GM15510 (cell line): ENCODE measurements around the gene COMMD3.

ENCODE experiments used
- POLR2A ChIP-seq: IDR thresholded peaks from 3 replicates; pipeline ENCODE4 v1.6.1; 2011; ENCODE audit warnings: borderline replicate concordance; ENCODE audit not compliant: insufficient read length; ENCODE audit errors: extremely low read depth

The COMMD3 gene

DNA sequence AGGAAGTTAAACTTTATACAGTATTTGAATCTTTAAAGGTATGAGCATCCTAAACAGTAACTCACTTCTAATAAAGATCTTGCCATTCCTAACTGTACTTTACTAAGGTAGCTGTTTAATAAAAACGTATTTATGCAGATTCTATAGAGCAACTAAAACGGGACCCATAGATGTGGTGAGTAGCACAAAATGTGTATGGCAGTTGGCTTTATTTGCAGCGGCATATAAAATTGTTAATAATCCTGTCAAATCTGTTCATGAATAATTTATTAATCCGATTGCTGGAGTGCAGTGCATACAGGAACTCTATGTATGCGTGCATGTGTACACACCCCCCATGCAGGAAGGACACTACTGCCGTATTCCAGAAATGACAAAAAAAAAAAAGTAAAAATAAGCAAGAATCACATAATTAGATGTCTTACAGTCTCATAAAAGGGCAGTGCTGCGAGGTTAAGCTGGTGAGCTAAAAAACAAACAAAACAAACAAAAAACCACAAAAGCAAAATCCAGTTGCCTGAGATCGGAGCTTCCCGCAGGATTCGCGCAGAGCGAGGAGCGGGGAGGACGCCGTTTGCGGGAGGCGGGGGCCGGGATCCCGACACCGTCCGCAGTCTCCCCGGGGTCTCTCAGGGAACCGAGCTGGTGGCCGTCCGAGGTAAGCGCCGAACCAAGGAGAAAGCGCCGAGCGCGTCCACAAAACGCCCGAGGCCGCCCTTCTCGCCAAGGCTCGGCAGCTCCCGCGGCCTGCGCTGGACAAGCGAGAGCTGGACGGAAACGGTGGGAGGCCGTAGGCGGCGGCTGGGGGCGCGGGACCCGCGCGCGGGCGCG is 518 bp upstream of the COMMD3 start:
- TF ChIP-seq POLR2A, result no peak

DNA sequence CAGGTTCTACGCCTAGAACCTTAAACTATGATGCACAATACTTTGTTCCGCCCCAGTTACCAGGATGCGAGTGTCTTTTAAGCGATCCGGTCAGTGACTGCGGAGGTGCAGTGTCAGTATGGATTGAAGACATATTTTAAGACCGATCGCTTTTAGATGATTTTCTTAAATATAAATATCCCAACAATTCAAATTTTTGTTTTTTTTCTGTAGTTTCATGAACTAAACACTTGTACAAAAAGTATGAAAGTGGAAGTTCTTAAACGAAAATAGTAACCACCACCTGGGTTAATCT is 835 bp downstream of the COMMD3 start:
- TF ChIP-seq POLR2A, result no peak

DNA sequence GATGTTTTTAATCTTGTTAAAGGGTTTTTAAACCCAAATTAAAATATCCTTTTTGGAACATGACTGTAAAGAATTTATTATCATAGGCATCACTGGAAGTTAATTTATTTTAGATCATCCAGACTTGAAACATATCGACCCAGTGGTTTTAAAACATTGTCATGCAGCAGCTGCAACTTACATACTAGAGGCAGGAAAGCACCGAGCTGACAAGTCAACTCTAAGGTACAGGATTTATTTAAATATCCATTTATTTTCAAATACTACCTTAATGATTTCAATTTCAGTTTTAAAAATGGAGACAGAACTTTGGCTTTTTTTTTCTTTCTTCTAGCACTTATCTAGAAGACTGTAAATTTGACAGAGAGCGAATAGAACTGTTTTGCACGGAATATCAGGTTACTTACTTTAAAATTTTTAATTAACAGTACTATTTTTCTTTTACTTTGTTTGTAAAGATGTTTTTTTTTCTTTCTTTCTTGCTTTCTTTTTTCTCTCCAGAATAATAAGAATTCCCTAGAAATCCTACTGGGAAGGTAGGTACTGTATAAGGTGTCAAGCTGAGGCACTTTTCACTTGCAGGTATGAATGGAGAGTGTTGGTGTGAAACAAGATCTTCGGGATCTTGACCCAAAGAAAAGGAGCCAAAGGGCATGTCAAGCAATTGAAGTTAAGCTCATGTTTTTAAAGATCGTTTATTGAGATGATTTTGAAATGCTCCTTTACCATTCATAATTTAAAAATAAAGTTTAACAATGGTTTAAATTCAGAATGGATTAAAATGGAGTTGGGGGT is 1.8 kb downstream of the COMMD3 start:
- no peak for TF ChIP-seq POLR2A

DNA sequence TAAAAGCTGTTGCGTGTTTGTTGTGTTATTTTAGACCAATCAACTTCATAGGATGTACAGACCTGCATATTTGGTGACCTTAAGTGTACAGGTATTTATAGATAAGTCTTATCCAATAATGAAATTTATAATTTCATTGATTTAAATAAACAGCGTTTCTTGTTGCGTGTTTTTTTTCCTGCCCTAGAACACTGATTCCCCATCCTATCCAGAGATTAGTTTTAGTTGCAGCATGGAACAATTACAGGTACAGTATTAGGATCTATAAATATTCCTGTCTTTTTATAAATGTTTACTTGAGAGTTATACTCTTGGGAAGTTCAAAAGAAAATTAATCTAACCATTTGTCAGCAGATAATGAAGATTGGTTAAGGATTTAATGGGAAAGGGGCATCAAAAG is 2.6 kb downstream of the COMMD3 start:
- TF ChIP-seq POLR2A, result no peak

DNA sequence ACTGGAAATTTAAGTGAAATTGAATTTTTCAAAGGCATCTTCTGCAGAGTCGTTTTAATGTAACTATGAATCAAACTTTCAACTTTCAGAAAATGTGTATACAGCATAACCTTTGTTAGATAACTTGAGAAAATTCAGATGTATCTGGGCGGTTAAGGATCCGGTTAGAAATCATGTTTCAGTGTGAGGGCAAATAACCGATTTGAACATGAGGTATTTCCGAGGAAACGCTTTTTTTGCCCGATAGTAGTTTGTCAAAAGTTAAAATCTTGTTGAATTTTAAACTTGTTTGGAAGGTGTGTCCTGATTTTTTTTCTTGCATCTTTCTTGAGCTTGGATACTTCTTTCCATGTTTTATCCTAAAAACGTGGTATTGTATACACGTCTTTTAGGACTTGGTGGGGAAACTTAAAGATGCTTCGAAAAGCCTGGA is 3.4 kb downstream of the COMMD3 start:
- TF ChIP-seq POLR2A, result no peak

DNA sequence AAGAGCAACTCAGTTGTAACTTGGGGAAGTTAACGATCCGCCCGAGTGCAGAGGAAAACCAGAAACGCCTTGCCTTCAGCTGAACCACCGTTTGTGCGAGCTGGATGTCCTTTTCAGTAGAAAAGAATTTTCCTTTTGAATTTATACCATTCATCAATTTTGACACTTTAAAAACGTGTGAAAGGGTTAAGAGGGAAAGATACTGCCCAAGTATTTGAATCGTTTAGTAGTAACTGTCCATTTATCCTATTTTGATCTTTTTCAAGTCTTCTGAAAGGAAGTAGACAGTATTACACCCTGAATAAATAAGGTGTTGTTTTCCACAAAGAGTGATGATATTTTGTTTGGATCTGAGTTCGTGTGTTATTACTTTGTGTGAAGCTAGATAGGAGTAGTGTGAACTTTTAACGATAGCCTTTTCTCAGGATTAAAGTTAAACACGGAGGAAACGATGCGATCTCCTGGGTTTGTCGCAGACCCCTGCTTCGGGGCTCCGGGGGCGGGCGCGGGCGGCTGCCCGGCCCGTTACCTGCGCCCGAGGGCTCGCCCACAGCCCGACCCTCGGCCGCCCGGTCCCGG is 3.9 kb downstream of the COMMD3 start:
- TF ChIP-seq POLR2A, result no peak

DNA sequence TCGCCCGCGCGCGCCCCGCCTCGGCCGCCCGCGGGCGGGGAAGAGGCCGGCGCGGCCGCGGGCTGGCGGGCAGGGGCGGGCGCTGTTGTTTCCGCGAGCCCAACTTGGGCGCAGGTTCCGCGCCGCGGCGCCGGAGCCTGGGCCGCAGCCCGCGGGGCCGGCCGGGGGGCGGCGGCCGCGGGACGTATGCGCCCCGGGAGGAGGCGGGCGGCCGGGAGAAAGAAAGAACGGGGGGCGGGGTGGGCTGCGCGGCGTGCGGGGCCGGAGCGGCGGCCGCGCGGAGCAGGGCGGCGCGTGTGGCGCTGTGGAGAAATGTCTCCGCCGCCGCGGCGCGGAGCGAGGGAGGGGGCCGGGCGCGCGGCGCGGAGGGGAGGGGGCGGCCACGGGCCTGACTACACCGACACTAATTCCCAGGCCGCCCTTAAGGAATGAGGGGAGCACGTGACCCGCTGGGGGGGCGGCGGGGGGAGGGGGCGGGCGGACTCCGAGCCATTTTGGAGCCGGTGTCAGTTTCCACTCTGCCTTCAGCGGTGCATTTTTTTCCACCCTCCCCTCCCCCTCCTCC is 4.5 kb downstream of the COMMD3 start, which contains the start of gene BMI1:
TSS of gene BMI1 (plus strand) at position 509 of the 565 bp plus-strand sequence. CDS start 5,351 bp downstream, outside the sequence.
- no peak for TF ChIP-seq POLR2A

DNA sequence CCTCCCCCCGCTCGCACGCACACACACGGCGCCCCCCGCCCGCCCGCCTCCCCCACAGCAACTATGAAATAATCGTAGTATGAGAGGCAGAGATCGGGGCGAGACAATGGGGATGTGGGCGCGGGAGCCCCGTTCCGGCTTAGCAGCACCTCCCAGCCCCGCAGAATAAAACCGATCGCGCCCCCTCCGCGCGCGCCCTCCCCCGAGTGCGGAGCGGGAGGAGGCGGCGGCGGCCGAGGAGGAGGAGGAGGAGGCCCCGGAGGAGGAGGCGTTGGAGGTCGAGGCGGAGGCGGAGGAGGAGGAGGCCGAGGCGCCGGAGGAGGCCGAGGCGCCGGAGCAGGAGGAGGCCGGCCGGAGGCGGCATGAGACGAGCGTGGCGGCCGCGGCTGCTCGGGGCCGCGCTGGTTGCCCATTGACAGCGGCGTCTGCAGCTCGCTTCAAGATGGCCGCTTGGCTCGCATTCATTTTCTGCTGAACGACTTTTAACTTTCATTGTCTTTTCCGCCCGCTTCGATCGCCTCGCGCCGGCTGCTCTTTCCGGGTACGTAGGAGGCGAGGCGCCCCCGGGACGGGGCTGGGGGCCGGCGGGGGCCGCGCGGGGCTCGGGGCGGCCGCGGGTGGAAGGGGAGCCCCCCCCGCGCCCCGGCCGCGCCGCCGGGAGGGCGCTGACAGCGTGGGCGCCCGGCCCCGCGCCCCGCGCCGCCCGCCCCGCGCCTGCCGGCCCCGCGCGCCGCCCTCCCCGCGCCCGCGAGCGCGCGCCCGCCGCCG is 5.2 kb downstream of the COMMD3 start:
- peak; percentile 58 for TF ChIP-seq POLR2A

DNA sequence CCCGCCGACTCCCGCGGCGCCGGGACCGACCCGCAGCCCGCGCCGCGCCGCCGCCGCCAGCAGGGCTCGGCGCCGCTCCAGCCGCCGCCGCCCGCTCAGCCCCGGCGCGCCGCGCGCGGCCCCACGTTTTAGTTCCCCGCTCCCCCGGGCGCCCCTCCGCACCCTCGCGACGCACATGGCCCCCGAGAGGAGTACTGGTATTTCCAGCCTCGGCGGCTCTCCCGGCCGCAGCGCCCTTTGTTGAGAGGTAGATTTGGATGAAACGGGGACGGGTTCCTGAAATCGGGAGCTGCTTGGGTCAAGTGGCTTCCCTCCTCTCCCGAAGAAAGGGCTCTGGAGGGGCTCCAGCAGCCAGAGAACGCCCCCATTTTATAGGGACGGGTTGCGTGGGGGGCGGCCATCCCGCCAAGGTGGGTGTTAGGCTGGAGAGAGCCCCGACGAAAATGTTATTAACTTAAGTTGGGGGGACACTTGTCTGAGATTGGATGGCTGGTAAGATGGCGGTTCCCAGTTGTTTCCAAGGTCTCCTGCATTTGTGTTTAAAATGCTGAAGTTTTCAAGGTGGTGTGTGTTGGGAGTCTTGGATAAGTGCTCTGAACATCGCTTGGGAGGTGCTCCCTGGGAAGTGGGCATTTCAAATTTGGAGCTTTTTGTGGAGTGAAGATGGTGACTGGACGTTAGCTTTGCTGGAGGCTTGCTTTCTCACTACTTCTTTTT is 5.9 kb downstream of the COMMD3 start:
- no peak for TF ChIP-seq POLR2A

DNA sequence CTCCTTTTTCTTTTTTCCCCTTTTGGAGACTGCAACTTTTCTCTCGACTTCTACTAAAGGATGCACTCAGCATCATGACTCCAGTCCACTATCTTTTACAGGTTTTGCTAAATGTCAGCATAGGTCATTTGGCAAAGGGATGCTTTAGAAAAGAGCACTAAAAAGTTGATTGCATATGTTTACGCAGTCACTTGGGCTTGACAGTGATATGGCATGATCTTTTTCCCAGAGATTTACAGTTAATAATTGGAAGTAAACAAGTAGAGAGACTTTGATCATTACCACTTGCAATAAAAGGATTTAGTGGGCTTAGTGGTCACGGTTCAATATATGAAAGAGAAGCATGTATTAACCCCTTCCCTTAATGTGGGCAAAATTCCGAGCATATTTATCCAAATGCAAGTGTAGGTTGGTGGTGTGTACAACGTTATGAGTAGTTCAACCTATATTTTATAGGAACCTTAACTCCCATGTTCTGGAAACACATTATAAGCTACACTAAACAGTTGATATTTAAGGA is 6.5 kb downstream of the COMMD3 start:
- no peak for TF ChIP-seq POLR2A

DNA sequence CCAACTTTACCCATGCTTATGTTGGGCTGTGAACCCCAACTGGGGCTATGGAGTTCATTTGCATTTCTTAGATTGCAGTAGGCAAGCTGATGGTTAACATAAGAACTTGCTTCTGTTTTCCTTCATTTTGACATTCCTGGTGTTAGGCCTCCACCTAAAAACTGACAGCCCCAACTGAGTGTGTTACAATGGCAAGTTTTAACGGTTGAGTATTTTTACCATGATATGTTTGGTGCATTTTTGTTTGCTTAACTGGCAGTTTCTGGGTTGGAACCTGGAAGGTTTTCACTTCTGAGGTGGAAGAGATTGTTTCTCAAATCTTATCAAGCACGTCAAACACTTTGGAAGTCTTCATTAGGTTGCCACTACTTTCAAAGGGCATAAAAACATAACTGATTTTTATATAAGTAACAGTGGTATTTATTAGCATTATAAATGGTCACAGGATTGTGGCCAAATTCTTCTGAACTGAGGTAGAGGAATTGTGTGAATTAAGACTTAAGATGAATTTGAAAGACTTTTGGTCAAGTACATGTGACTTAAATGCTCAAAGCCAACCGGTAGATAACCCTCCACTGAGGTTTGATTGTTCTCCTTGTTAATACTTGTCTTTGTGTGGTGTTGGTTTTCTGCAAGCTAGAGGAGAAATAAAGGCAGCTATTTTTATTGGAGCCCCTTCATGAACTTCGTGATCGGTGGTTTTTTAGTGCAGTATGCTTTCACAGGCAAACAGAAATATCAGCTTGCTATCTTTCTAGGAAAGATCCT is 7.5 kb downstream of the COMMD3 start:
- TF ChIP-seq POLR2A, result no peak

DNA sequence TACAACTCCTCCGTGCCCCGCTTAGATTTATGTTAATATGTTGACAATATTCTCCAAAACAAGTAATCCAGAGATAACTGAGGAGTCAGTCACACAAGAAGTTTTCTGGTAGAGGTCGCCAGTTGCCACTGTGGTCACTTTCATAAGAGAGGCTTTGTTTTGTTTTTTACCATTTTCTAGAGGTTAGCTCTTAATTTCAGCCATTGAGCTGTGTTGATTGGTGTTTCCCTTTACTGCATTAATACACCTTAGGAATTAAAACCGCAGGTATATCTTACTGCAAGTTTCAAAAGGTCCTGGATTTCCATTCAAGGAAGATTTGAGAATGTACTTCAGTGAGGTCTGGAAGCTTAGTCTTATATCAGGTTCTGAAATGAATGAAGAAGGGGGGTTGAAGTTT is 8.2 kb downstream of the COMMD3 start:
- no peak for TF ChIP-seq POLR2A

DNA sequence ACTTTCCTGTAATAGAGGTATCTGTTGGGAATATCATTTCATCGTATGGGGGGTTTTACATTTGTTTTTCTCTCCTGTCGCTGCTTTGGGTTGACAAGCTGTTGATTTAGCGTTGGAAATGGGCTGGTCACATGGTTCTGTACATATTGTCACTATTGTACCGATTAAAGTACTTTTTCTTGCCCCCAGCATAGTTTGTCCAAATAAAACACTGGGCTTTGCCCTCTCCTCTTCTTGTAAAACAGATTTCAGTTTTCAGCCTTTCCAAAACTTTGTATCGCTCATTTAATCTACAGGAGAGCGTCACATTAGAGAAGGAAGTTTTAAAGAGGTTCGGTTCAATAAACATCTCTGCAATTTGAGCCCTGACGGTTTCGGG is 8.7 kb downstream of the COMMD3 start:
- TF ChIP-seq POLR2A, result no peak
